Gastrocnemius medialis (tissue), 4 donors: ENCODE data around the gene FOXE1. TPM values are rescaled to one million over a fixed set of nuclear protein-coding genes. Genes with fewer than 3 reads are reported as not detected.

Source experiments
- ATAC-seq, 2 donors: fragments of 150-250 bp; one replicate each; pipeline ENCODE4 v1.9.1; 2016
- DNase-seq, 2 donors: peaks; one replicate each; pipeline ENCODE4 v3.0.0-alpha.2; 2019
- H3K27ac ChIP-seq, 4 donors: fragments of 200-600 bp; sonication (generic); 1 replicate in 1 of 4; 2 replicates in 3 of 4; pipeline ENCODE4 v1.5.1; 2016 to 2018; ENCODE audit warnings: mild to moderate bottlenecking in 2 of 4, moderate library complexity in 1 of 4
- H3K27me3 ChIP-seq, 3 donors: fragments of 200-600 bp; sonication (generic) in 2 of 3; 1 replicate in 1 of 3; 2 replicates in 2 of 3; pipeline versions ENCODE4 v1.5.1 to v1.6.0; 2016 to 2019; ENCODE audit warnings: mild to moderate bottlenecking in 1 of 3, moderate library complexity in 1 of 3
- H3K36me3 ChIP-seq, 2 donors: fragments of 200-600 bp; sonication (generic) in 1 of 2; one replicate each; pipeline ENCODE4 v1.5.1; 2017 to 2018
- H3K4me1 ChIP-seq, 2 donors: fragments of 200-600 bp; sonication (generic) in 1 of 2; one replicate each; pipeline ENCODE4 v1.5.1; 2016 to 2017; ENCODE audit warnings: mild to moderate bottlenecking in 2 of 2
- H3K4me3 ChIP-seq, 4 donors: fragments of 200-600 bp; sonication (generic) in 3 of 4; 1 replicate in 1 of 4; 2 replicates in 3 of 4; pipeline ENCODE4 v1.5.1; 2016 to 2019; ENCODE audit warnings: mild to moderate bottlenecking in 2 of 4
- H3K9me3 ChIP-seq, 3 donors: fragments of 200-600 bp; sonication (generic) in 2 of 3; 1 replicate in 1 of 3; 2 replicates in 2 of 3; pipeline ENCODE4 v1.5.1; 2016 to 2019
- CTCF ChIP-seq, 5 experiments: fragments of 450-650 bp in 3 of 5; fragments of 200-600 bp in 2 of 5; sonication (generic) in 2 of 5; IDR thresholded peaks in 4 of 5; conservative IDR thresholded peaks in 1 of 5; 1 replicate in 4 of 5; 2 replicates in 1 of 5; pipeline ENCODE4 v1.5.1; 2016 to 2019; ENCODE audit warnings: antibody characterized with exemption in 5 of 5, mild to moderate bottlenecking in 3 of 5, moderate library complexity in 3 of 5
- POLR2A ChIP-seq, 2 donors: fragments of 450-650 bp; IDR thresholded peaks; one replicate each; pipeline ENCODE4 v1.6.1; 2017; ENCODE audit warnings: antibody characterized with exemption in 2 of 2, mild to moderate bottlenecking in 2 of 2, moderate library complexity in 2 of 2
- in situ Hi-C, 4 donors: fragments of 200-750 bp; cut with MboI; loops; one replicate each; pipeline versions ENCODE4 v1.15.0 to v1.8.0; 2017; ENCODE audit warnings: low sequenced_read_pairs in 4 of 4
- intact Hi-C: fragments of 100-400 bp; cut with DNase I; formaldehyde crosslinking; loops from one replicate; pipeline ENCODE4 v1.15.1; 2023; ENCODE audit warnings: low total_unique reads
- total RNA-seq, 4 donors: library from RNA; depleted of rRNA; stranded (reverse); fragments of >200 nt; gene quantifications; one replicate each; pipeline versions ENCODE4 v1.1.0 to v1.2.3, GENCODE V29; 2016

Gene FOXE1
- total RNA-seq, 4 donors from 2014 or later: not detected

GRCh38 chr9:97855486-97855875 lies 2.5 kb downstream of the FOXE1 start:
- peaks cover 89 to 93% (median 92%) of the 10 kb centered on the region in 3 donors for H3K27me3 ChIP-seq
- in situ Hi-C loops (no loop called here), intact Hi-C loops (no loop called here)
- DNase-seq: no peak
- H3K4me3 ChIP-seq: no peak overlapping the region
- no peaks in the 10 kb centered on the region for H3K36me3 ChIP-seq
- peaks cover 6 to 11% of the 10 kb centered on the region in 2 donors for H3K4me1 ChIP-seq
- TF ChIP-seq CTCF (IDR thresholded peaks at IDR 0.05 in 4 of 5, conservative IDR thresholded peaks at IDR 0.05 in 1 of 5) (no peak), POLR2A (IDR thresholded peaks at IDR 0.05) (no peak)
- H3K9me3 ChIP-seq: no peaks in the 10 kb centered on the region
- no peak overlapping the region for H3K27ac ChIP-seq
- no peak for ATAC-seq

GRCh38 chr9:97855899-97856298 lies 2.9 kb downstream of the FOXE1 start:
- in situ Hi-C loops (no loop called here), intact Hi-C loops (no loop called here)
- H3K9me3 ChIP-seq: no peaks in the 10 kb centered on the region
- peaks cover 6 to 11% of the 10 kb centered on the region in 2 donors for H3K4me1 ChIP-seq
- TF ChIP-seq POLR2A (IDR thresholded peaks at IDR 0.05) (no peak), CTCF (IDR thresholded peaks at IDR 0.05 in 4 of 5, conservative IDR thresholded peaks at IDR 0.05 in 1 of 5) (no peak)
- peaks cover 89 to 94% (median 91%) of the 10 kb centered on the region in 3 donors for H3K27me3 ChIP-seq
- DNase-seq (no peak), ATAC-seq (no peak)
- H3K4me3 ChIP-seq: no peak overlapping the region
- H3K36me3 ChIP-seq: no peaks in the 10 kb centered on the region
- no peak overlapping the region for H3K27ac ChIP-seq

- no peaks in the 10 kb centered on the region for H3K9me3 ChIP-seq
- no peaks in the 10 kb centered on the region for H3K36me3 ChIP-seq
- no peak overlapping the region for H3K4me3 ChIP-seq
- no peak for TF ChIP-seq POLR2A (IDR thresholded peaks at IDR 0.05)
- TF ChIP-seq CTCF (IDR thresholded peaks at IDR 0.05 in 4 of 5, conservative IDR thresholded peaks at IDR 0.05 in 1 of 5): no peak
- in situ Hi-C loops: no loop called here
- H3K27ac ChIP-seq: no peak overlapping the region
- H3K27me3 ChIP-seq: peaks cover 82 to 92% (median 87%) of the 10 kb centered on the region in 3 donors
- no peak for DNase-seq
- intact Hi-C loops: no loop called here
- no peak for ATAC-seq
- H3K4me1 ChIP-seq: peaks cover 6 to 11% of the 10 kb centered on the region in 2 donors
Observed at GRCh38 chr9:97856857-97857605, 4.0 kb downstream of the FOXE1 start.

- DNase-seq (no peak), ATAC-seq (no peak)
- in situ Hi-C loops: no loop called here
- TF ChIP-seq CTCF (IDR thresholded peaks at IDR 0.05 in 4 of 5, conservative IDR thresholded peaks at IDR 0.05 in 1 of 5): no peak
- H3K36me3 ChIP-seq: no peaks in the 10 kb centered on the region
- intact Hi-C loops: no loop called here
- no peak overlapping the region for H3K4me3 ChIP-seq
- no peaks in the 10 kb centered on the region for H3K9me3 ChIP-seq
- H3K27me3 ChIP-seq: peaks cover 74 to 92% (median 80%) of the 10 kb centered on the region in 3 donors
- no peak overlapping the region for H3K27ac ChIP-seq
- H3K4me1 ChIP-seq: peaks cover 6 to 8% of the 10 kb centered on the region in 2 donors
Observed at GRCh38 chr9:97857606-97858392, 4.8 kb downstream of the FOXE1 start.
